GM19372 (cell line): ENCODE data around the gene NFATC1.

Experiments
- ATAC-seq: cut with Tn5 transposase; IDR thresholded peaks from one replicate; pipeline ENCODE4 v1.9.1; 2021; ENCODE audit warnings: mild to moderate bottlenecking, low read depth, moderate library complexity; ENCODE audit not compliant: unreplicated experiment

The NFATC1 gene

GRCh38 chr18:79402977-79403722, 7.4 kb downstream of the NFATC1 start:
- ATAC-seq, result no peak

- no peak for ATAC-seq
Measured at GRCh38 chr18:79403723-79404566, 8.2 kb downstream of the NFATC1 start.

GRCh38 chr18:79404567-79404910, 8.8 kb downstream of the NFATC1 start:
- no peak for ATAC-seq

- no peak for ATAC-seq
Measured at GRCh38 chr18:79405019-79405780, 9.5 kb downstream of the NFATC1 start.

- ATAC-seq, result peak; percentile 63
Measured at GRCh38 chr18:79405781-79406575, 10.2 kb downstream of the NFATC1 start.

- ATAC-seq, result no peak
Measured at GRCh38 chr18:79406708-79407107, 11.0 kb downstream of the NFATC1 start.

- ATAC-seq, result no peak
Measured at GRCh38 chr18:79409313-79409712, 13.6 kb downstream of the NFATC1 start.

GRCh38 chr18:79410171-79410641, 14.5 kb downstream of the NFATC1 start:
- no peak for ATAC-seq

GRCh38 chr18:79410731-79411613, 15.2 kb downstream of the NFATC1 start:
- no peak for ATAC-seq

- ATAC-seq, result no peak
Measured at GRCh38 chr18:79411614-79412526, 16.1 kb downstream of the NFATC1 start.

GRCh38 chr18:79413025-79413424, 17.3 kb downstream of the NFATC1 start:
- no peak for ATAC-seq

GRCh38 chr18:79413426-79413825, 17.7 kb downstream of the NFATC1 start:
- no peak for ATAC-seq

- ATAC-seq, result no peak
Measured at GRCh38 chr18:79413901-79414300, 18.2 kb downstream of the NFATC1 start.

- ATAC-seq, result no peak
Measured at GRCh38 chr18:79416022-79416676, 20.4 kb downstream of the NFATC1 start.

- no peak for ATAC-seq
Measured at GRCh38 chr18:79416677-79417052, 20.9 kb downstream of the NFATC1 start.

GRCh38 chr18:79418236-79418635, 22.5 kb downstream of the NFATC1 start:
- ATAC-seq, result no peak

- no peak for ATAC-seq
Measured at GRCh38 chr18:79418642-79419041, 22.9 kb downstream of the NFATC1 start.
